ENCODE data around the gene RAD51B. TPM values are rescaled to one million over a fixed set of nuclear protein-coding genes. Genes with fewer than 3 reads are reported as not detected.

Gene RAD51B
- total RNA-seq, 1 donor from 2014 or later, result 3.3 TPM

DNA sequence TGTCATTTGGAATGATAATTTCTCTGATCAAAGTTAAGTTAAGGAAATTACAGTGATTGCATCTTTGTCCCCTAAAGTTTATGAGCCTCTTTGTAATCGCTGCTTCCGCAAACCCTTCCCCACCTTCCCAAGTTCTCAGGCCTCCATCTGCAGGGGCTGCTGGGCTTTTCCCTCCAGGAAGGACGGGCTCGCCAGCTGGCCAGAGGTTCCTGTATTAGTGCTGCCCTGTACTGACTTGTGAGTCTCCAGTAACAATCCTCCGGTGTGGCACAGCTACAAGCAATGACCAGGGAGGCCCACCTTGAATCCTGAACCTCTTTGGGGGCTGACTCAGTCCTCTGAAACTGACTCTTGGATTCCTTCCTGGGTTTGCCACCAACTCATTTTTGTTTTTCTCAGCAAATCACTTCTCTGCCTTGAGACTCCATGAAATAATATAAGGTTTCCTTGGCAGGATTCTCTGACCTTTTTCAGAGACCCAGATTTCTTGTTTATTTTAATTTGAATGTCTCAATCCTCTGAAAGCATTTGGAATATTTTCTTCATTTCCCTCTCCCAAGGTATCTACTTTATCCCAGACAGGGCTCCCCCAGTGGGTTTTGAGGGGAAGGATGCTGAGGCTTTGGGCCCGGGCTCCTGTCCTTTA, 574.7 kb downstream of the RAD51B start:
- ATAC-seq (no peak), DNase-seq (ENCODE audit: low spot score) (no peak)

DNA sequence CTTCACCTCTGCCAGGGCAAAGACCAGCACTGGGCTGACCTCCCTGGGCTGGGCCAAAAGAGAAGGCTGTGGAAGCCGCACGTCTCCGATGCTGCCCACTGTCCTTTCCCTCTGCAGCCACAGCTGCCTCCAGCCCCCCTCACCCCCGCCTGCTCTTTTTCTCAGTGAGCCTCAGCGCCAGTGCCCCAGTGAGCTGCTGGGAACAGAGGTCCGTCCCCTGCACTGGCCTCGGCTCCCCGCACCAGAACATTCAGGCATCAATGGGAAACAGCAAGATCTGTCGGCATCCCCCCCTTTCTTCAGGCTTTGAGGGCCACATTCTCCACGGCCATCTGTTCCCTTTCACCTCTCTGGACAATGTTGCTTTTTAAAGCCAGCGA, 575.2 kb downstream of the RAD51B start:
- ATAC-seq (no peak), DNase-seq (ENCODE audit: low spot score) (no peak)

DNA sequence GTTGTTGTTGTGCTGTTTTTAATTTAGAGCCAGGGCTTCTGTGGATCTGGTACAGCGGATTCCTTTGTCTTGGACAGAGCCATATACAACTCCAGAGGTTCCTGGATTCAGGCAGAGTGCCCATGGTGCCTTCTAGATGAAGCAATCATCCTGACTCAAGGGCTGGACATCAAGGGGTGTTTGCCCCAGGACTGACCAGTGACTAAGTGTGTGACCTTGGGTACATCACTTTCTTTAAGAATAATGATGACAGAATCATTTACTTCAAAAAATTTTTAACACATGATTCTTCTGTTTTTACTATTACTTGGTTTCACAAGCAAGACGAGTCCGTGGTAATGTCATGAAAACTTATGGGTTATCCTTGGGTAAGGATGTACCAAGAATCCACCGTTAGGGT, 576.0 kb downstream of the RAD51B start:
- ATAC-seq (no peak), DNase-seq (ENCODE audit: low spot score) (no peak)

DNA sequence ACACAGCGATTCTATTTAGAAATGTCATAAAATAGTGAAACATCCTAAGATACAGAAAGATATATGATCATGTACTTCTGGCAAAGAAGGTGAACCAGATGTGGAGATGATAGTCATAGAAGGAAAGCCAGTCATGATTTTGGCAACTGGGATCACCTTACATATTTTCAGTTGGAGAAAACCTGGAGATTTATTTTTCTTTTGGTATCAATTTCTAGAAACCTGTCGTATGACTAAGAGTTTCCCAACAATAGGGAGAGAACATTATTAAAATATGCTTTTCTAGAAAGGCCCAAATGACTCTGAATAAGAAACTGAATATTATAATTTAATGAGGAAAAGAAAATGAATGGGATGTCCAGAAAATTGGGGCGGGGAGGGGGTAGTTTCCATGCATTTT, 576.9 kb downstream of the RAD51B start:
- ATAC-seq (no peak), DNase-seq (ENCODE audit: low spot score) (no peak)

DNA sequence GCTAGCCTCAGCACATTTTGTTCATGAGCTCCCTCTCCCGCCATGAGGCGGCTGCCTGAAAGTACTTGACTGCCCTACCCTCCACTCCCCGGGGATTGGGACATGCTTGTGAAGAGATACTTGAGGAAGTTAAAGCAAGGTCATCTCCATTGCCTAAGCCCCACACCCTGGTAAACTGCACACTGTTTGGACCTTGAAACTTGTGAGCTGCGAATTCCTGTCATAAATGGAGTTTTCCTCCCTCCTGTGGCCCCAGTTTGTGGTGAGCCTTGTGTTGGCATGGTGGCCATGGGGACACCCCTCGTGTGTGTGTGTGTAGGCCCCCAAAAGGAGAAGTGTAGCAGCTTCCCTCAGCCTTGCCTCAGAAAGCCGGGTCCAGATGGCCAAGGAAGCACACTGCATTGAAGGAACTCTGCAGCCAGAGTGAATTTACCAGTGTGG, 577.8 kb downstream of the RAD51B start:
- DNase-seq (ENCODE audit: low spot score) (no peak), ATAC-seq (peak; percentile 19)

DNA sequence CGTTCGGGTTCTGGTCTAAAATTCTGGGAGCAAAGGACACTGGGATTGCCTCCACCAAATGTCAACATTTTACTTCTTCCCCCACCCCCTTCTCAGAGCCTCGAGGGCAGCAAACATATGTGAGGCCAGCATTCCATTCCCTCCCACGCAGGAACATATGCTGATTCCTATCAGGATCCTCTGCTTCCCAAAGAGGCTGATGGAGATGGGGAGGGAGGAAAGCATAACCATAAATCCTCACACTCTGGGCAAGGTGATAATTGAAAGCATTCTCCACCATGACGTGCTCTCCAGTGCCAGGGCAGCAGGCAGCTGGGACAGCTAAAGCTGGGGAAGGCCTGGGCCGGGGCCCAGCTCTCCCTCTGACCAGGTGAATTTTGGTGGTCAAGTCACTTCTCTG, 578.2 kb downstream of the RAD51B start:
- no peak for DNase-seq (ENCODE audit: low spot score)
- ATAC-seq, result no peak

DNA sequence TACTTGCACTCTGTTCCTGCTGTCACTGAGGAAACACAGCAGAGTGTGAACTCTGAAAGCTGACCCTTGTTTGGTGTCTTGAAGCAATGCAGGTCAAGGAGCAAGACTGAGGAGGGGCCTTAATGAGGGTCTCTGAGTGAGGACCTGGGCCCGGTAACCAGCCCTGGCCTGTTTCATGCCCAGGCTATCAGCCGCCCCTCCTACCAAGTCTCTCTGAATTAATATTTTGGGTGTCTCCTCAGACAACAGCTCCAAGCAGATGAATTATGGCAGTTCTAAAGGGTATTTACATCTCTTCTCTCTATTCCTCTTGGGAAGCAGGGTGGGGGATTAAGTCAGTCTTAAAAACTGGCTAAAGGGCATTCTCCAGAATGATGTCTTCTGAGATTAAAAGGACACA, 578.8 kb downstream of the RAD51B start:
- DNase-seq (ENCODE audit: low spot score) (no peak), ATAC-seq (no peak)

DNA sequence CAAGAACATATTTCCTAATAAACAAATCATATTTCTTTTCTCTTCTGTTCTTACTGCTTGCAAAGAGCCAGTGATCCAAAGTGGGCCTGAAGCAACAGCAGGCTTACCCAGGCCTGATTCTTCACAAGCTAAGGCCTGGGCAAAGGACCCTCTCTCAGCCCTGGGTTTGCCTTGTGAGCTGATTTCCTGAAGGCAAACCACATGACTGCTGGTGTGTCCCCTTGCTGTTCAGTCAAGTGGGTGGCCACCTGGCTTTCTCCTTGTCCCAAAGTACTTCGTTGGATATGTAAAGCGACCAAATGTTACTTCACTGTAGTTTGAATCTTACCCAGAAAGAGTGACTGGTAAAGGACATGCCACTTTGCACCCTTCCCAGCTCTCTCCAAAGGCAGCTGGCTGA, 580.4 kb downstream of the RAD51B start:
- no peak for ATAC-seq
- no peak for DNase-seq (ENCODE audit: low spot score)

DNA sequence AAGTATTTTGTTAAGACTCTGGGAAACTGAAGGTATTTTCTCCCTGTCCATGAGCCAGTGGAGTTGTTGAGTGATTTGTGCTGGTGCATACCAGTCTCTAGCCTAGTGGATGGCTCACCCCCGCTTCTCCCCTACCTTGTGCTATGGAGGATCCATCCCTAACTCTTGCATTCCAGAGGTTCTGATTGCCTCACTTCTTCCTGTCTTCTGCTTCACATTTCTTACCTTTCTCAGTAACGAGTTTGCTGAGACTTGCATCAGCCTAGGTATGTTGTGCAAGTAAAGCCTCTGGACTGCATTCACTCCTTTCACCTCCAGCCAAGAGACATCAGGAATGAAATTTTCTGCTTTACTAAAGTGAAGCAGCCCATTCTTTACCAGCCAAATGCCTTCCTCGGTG, 581.7 kb downstream of the RAD51B start:
- ATAC-seq, result no peak
- DNase-seq (ENCODE audit: low spot score), result no peak

DNA sequence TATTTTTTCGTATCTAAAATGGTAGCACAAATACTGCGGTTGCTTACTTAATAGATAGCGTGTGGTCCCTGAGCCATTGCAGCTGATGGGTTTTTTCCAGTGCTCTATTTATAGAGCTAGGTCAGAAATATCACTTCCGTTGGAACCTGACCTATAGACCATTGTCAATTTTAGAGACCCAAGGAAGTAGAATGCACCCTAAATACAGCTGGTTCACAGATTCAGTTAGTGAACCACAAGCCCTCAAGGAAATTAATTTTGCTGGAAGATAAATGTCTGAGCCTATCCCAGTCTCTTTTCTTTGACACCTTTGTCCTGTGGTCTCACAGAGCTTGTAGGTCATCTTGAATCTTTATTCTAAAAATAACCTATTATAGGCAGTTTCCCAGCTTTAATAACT, 582.3 kb downstream of the RAD51B start:
- peak; percentile 26 for ATAC-seq
- DNase-seq (ENCODE audit: low spot score), result no peak

DNA sequence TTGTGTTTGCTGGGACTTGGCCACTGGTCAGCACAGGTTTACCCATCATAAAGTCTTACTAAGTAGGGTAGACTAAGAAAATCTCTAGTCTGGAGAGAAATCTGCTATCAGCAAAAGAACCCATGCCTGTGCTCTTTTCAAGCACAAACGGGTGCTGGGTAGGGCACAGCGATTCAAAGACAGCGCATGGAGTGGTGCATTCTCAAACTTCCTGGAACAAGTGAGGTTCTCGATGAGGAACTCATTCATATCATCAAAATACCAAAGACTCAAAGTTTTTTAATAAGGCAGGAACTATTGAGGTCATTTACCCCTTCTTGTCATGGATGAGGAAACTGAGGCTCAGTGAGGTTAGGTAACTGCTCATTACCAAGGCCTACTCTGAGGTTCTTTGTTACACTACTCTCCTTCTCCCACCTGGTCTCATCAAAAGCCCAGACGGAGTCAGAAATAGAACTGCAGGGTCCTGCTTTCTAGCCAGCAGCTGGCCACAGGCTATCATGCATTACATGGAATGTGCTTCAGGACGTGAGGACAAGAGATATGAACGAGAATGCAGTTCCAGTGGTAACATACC, 583.0 kb downstream of the RAD51B start:
- no peak for ATAC-seq

DNA sequence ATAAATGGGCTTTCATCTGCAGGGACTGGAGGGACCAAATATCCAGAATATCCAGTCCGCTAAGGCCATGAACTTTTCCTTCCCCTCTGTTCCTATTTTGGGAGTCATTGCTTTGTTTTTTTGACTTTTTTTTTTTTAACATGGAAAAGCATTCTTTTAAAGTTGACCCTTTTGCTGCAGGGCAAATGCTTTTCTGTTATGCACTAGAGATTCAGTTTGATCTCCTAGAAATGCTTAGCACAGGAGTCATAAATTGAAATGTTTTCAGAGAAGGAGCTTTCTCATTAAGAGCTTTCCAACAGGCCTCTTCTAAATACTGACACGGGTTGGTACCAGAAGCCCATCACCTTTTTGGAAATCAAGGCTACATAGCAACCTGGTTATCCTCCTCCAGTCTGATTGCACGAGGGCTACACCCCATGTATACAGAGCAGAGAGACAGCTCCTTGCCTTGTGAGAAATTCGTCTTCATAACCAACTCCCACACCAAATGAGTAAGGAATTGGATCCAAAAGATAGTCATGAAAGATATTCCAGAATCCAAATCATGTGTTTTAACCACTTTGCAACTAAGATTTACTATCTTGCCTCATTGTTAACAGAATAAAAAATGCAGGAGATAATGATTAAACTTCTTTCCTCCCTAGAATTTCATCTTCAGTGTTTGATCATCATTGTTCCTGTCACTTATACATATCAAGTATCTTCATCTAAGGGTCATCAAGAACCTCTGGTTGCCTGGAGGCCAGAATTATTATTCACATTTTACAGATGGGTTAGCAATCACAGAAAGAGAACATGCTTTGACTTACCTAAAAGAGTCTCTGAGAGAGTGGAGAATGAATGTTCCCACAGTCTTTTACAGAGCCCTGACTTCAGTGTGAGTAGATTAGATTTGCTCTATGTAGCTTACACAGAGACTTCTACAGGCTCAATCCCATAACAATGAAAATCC, 583.9 kb downstream of the RAD51B start:
- no peak for ATAC-seq
- DNase-seq (ENCODE audit: low spot score), result no peak

More for the DNA sequence above, 583.0 kb downstream of the RAD51B start:
- DNase-seq (ENCODE audit: low spot score), result no peak

DNA sequence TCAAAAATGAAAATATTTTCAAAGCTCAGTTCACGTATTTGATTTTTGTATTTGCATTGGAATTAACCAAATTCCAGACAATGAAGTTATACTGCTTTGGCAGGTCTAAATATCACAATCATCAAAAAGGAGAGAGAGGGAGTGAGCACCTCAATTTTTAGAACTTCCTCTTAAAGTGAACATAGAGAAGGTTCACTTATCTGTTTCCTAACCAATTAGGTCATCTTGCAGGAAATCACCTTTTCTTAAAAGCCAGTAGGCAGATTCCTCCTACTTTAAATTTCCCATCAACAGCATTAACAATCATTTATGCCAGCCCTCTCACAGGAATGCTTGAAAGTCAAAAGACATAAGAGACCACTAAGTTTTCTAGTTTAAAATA, 584.6 kb downstream of the RAD51B start:
- no peak for DNase-seq (ENCODE audit: low spot score)
- ATAC-seq, result no peak

DNA sequence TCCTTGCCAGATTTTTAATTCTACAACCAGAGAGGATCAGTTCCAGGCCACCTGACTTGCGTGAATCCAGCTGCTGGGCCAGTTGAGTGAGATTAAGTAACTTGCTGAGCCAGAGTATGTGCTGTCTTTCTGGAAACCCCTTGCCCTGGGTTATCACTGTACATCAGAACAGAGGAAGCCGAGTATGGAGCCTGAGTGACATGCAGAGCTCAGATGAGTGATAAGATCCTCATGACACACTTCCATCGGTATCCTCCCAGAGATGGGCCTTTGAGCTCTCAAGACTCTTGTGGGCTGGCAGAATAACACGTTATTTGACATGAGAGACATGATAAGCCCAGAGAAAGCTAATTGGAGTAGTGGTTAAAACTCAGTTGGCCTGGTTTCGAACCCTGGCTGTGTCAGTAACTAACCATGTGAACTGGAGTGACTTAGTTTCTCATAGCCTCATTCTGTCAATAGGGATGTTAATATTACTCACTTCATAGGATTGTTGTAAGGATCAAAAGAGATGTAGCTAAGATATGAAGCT, 585.1 kb downstream of the RAD51B start:
- DNase-seq (ENCODE audit: low spot score), result no peak
- no peak for ATAC-seq

DNA sequence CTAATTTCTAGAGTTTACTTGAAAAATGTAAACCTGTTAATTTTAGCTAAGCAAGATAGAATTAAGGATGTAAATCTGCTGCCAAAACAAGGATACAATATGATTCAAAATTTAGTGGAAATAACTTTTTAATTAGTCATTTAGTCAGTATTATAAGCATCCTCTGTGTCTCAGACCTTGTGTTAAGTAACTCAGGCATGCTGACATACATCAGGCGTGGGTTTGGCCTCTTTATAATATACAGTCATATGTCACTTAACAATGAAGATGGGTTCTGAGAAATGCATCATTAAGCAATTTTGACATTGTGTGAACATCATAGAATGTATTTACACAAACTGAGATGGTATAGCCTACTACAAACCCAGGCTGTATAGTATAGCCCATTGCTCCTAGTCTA, 586.4 kb downstream of the RAD51B start:
- DNase-seq (ENCODE audit: low spot score) (no peak), ATAC-seq (no peak)

DNA sequence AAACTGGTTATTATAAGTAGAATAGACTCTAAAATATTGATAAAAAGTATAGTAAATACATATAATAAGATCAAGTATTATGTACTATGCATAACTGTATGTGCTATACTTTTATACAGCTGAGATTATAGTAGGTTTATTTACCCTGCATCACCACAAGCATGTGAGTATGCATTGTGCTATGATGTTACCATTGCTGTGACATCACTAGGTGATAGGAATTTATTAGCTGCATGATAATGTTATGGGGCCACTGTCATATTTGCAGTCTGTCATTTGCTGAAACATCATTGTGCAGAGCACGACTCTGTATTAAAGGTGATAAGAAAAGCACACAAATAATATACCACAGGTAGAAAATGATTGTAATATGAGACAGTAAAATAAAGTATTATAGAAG, 587.7 kb downstream of the RAD51B start:
- DNase-seq (ENCODE audit: low spot score) (no peak), ATAC-seq (no peak)

DNA sequence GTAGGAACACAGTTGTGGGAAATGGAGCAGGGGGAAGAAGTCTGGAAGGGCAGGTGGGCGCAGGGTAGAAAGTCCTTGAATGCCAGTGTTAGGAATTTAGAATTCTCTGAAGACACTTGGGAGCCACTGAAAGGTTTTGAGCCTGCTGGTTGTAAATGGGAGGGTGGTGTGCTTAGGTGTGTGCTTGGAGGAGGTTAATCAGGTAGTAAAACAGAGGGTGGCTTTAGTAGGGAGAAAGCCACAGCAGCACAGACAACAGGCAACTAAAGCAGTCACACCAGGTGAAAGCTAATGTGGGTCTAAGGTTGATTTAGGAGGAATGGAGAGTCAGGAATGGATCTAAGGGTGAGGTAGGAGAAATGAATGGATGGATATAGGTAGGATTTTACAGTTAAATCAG, 588.2 kb downstream of the RAD51B start:
- no peak for DNase-seq (ENCODE audit: low spot score)
- ATAC-seq, result no peak

DNA sequence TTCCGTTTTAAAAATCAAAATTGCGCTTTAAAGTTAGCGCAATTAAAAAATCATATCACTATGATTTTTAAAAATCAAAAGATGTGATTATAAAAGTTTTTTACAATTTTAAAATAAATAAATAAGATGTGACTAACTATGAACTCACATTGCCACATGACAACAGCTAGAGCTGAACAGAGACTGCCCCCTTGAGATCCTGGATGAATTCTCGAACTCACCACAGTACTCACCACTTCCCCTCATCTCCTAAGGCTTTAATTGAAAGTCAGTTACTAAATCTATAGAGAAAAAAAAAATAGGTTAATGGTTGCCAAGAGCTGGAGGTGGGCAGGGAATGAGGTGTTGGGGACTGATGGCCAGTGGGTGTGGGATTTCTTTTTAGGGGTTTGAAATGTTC, 589.1 kb downstream of the RAD51B start:
- ATAC-seq, result no peak
- no peak for DNase-seq (ENCODE audit: low spot score)

DNA sequence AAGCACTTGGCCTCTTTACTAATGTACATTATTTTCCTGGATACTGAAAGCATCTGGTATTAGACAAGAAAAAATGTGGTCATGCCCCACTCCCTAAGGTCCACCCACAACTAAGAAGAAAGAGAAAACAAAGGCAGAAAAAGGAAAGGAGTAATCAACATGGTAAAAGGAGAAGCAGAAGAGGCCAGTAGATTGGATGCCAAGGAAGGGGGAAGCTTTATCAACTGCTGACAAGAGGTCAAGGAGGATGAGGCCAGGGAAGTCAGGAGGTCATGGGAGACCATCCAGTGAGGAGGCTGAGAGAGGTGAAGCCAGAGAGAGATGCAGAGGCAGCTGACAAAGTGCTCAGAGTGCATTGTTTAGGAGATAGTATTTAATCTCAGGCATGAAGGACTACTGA, 589.8 kb downstream of the RAD51B start:
- ATAC-seq (peak; percentile 27), DNase-seq (ENCODE audit: low spot score) (no peak)

DNA sequence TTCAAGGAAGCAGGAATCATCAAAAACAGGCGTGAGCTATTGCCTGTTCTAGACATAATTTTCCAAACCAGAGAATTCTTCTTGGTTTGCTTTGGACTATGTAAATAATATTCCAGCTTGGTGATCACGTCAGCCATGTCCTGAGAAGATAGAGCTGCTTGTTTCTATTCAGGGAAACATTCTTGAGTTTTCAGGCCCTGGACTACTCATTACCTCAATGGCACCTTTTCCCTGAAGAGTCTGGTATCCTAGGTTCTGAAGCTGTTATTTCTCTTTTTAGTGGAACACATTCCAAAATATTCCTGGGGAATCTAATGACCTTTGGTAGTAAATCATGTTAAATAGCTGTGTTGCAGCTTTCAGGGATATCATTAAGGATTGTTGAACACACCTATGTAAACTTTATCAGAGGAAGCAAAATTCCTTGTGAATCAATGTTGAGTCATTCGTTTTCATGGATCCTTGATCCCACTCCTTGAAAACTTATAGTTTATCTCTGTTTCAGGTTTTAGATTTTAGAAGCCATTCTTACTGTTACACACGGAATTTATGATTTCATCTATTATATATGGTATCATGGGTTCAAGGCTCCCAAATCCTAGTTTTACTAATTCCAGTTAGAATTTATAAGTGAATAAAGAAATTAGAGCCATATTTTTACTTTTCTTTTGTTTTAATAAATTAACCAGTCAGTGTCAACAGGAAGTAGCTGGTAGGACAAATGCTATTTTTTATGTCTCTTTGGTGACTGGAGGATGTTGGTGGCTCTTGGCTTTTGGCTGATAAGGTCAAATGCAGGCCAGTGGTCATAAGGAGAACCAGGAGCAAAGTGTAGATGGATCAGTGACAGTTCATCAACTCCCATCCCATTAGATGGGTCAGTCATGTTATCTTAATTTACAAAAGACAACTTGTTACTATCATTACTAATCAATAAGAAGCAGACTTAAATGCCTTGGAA, 593.2 kb downstream of the RAD51B start:
- no peak for DNase-seq (ENCODE audit: low spot score)
- no peak for ATAC-seq

DNA sequence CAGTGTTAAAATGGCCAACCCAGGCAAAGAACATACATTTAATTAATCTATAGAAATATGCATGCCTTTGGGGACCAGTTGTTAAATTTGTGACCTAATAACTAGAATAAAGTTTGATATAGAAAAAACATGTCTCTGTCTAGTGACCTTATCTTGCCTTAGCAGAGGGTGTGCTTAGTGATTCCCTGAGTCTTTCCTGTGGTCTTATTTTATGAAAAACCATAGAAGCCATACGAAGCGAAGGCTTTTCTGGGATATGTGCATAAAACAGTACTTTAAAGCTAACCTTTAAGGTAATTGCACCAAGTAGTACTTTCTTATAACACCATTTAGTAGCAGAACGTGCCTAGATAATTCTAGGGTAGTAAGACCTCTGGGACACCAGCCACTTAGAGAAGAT, 593.9 kb downstream of the RAD51B start:
- no peak for DNase-seq (ENCODE audit: low spot score)
- ATAC-seq, result no peak

Measured in left lobe of liver (tissue), 2 donors.